Fibroblast of pulmonary artery (primary cell): Measurements from ENCODE around the gene PCDH9.

Experiments used
- DNase-seq: peaks from one replicate; pipeline ENCODE4 v3.0.0-alpha.2; 2010; ENCODE audit warnings: low read depth
- H3K4me3 ChIP-seq: replicated peaks from 2 replicates; pipeline ENCODE4 v1.5.1; 2011; ENCODE audit warnings: low read depth, mild to moderate bottlenecking, control low read depth, low read length, moderate library complexity
- TF ChIP-seq, protein P1 (sequence below): IDR thresholded peaks from 2 replicates; pipeline ENCODE4 v1.5.1; 2011; ENCODE audit warnings: mild to moderate bottlenecking, control low read depth, low read length, inconsistent platforms; ENCODE audit errors: missing control alignments

The PCDH9 gene

GRCh38 chr13:67048084-67048820 is 181.9 kb downstream of the PCDH9 start:
- no peak overlapping the region for H3K4me3 ChIP-seq
- DNase-seq: peak; percentile 96
- TF ChIP-seq, protein P1, sequence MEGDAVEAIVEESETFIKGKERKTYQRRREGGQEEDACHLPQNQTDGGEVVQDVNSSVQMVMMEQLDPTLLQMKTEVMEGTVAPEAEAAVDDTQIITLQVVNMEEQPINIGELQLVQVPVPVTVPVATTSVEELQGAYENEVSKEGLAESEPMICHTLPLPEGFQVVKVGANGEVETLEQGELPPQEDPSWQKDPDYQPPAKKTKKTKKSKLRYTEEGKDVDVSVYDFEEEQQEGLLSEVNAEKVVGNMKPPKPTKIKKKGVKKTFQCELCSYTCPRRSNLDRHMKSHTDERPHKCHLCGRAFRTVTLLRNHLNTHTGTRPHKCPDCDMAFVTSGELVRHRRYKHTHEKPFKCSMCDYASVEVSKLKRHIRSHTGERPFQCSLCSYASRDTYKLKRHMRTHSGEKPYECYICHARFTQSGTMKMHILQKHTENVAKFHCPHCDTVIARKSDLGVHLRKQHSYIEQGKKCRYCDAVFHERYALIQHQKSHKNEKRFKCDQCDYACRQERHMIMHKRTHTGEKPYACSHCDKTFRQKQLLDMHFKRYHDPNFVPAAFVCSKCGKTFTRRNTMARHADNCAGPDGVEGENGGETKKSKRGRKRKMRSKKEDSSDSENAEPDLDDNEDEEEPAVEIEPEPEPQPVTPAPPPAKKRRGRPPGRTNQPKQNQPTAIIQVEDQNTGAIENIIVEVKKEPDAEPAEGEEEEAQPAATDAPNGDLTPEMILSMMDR: peak; percentile 30

- TF ChIP-seq, protein P1: no peak
- H3K4me3 ChIP-seq: no peak overlapping the region
These were observed 184.8 kb downstream of the PCDH9 start for GRCh38 chr13:67045357-67045756.

DNA sequence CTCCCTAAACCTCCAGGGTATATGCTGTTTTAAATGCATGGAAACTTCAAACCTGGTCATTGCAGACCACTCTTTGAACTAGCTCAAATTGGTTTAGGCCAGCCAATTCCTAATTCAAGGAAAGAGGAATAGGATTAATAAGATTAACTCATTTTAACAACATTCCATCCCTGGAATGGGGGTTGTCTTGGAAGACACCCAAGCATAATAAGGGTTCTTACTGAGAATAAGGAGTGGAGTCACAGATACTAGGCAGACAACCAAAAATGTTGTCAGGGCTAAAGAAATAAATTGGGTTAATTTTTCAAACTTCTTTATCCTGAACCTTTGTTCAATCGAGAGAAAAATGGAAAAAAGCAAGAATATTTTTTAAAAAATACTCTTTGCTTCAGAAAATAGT is 186.2 kb downstream of the PCDH9 start:
- TF ChIP-seq, protein P1: no peak
- DNase-seq: peak; percentile 71

More at GRCh38 chr13:67045357-67045756, 184.8 kb downstream of the PCDH9 start:
- no peak for DNase-seq

DNA sequence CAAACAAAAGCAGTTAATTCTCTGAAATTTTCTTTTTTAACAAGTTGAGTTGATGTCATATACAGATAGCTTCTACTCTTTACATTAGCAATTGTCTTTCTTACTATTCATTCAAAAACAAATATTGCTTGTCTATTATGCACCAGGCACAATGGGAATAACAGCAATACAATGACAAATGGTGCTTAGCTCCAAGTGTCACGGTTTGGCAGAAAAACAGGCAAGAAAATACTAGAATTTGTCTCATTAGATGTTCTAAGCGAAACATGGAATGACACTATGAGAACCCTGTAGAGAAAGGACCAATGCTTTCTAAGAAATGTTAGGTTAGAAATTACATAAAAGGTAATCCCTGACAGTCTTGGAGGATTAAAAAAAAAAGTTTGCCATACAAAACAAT is 187.6 kb downstream of the PCDH9 start:
- TF ChIP-seq, protein P1: no peak
- H3K4me3 ChIP-seq: no peak overlapping the region
- no peak for DNase-seq

More for the DNA sequence above, 186.2 kb downstream of the PCDH9 start:
- H3K4me3 ChIP-seq: no peak overlapping the region

DNA sequence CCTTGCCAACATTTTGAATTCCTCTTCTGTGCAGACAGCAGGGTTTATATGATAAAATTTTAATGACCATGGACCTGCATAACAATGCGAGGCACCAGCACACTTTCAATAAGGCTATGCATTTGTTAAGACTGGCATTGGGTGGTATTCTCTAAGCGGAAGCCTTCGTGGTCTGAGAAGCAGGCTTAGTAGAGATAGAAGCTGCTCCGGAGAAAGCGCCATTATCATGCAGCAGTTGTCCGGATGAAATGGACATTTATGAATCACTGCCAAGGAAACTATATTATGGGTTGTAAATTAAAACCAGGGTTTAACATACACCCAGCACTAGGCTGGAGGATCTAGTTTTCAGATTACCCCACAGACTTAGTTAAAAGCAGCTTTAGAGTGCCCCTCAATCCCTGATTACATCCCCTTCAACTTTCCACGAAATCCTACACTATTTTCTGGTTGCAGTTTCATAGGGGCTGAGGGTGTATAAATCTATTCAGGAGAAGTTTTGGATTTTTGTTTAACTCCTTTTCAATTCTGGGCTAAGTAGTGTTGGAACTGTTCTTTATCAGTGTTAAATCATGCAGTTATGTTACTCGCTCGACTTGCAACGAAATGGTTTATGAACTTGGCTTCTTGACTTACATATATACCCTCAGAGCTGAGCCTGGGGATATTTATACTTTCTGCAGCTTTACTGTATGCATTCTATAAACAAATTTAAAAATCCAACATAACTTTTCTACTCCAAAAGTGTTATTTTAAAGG is 193.3 kb downstream of the PCDH9 start:
- TF ChIP-seq, protein P1: no peak
- no peak for DNase-seq
- no peak overlapping the region for H3K4me3 ChIP-seq

- H3K4me3 ChIP-seq: no peak overlapping the region
- no peak for DNase-seq
- TF ChIP-seq, protein P1: no peak
These were observed 197.0 kb downstream of the PCDH9 start for GRCh38 chr13:67033170-67033569.
